H9 (cell line): ENCODE measurements around the gene MUC5B. TPM values are rescaled to one million over a fixed set of nuclear protein-coding genes. Genes with fewer than 3 reads are reported as not detected.
"Not testable (repeated sequence)": the region's sequence is repeated elsewhere in the genome, so short reads cannot be mapped to it uniquely, and the experiment has no call there.

Experiments used
- DNase-seq: peaks from one replicate; pipeline ENCODE4 v3.0.0-alpha.2; 2017
- H2AFZ ChIP-seq: one replicate; pipeline ENCODE4 v1.6.1; 2013; ENCODE audit warnings: mild to moderate bottlenecking, low read length, control low read depth, moderate library complexity
- H2AK5ac ChIP-seq: 2 replicates; pipeline ENCODE4 v1.6.1; 2013; ENCODE audit warnings: low read length, control low read depth, mixed read lengths; ENCODE audit not compliant: insufficient read length
- H2BK120ac ChIP-seq: one replicate; pipeline ENCODE4 v1.6.1; 2013; ENCODE audit warnings: low read depth, mild to moderate bottlenecking, low read length, control low read depth, inconsistent platforms; ENCODE audit not compliant: poor library complexity, severe bottlenecking
- H2BK12ac ChIP-seq: 2 replicates; pipeline ENCODE4 v1.6.1; 2013; ENCODE audit warnings: low read length, control low read depth, mixed read lengths, low read depth; ENCODE audit not compliant: insufficient read length
- H2BK15ac ChIP-seq: 2 replicates; pipeline ENCODE4 v1.6.1; 2013; ENCODE audit warnings: low read depth, low read length, control low read depth
- H2BK20ac ChIP-seq: one replicate; pipeline ENCODE4 v1.6.1; 2013; ENCODE audit warnings: low read depth, mild to moderate bottlenecking, low read length, control low read depth, inconsistent platforms; ENCODE audit not compliant: poor library complexity, severe bottlenecking
- H2BK5ac ChIP-seq: 2 replicates; pipeline ENCODE4 v1.6.1; 2013; ENCODE audit warnings: low read length, control low read depth, mixed read lengths; ENCODE audit not compliant: insufficient read length
- H3K14ac ChIP-seq: 2 replicates; pipeline ENCODE4 v1.6.1; 2013; ENCODE audit warnings: low read length, control low read depth; ENCODE audit not compliant: insufficient read depth
- H3K18ac ChIP-seq: 2 replicates; pipeline ENCODE4 v1.6.1; 2013; ENCODE audit warnings: low read depth, mild to moderate bottlenecking, mixed read lengths, low read length, control low read depth; ENCODE audit not compliant: insufficient read length
- H3K23ac ChIP-seq: 2 replicates; pipeline ENCODE4 v1.6.1; 2013; ENCODE audit warnings: low read length, control low read depth, mixed read lengths, low read depth; ENCODE audit not compliant: insufficient read length
- H3K23me2 ChIP-seq: 2 replicates; pipeline ENCODE4 v1.6.1; 2013; ENCODE audit warnings: low read depth, mild to moderate bottlenecking, mixed read lengths, low read length, control low read depth; ENCODE audit not compliant: insufficient read length, poor library complexity, severe bottlenecking
- H3K27ac ChIP-seq: 2 replicates; pipeline ENCODE4 v1.5.1; 2013; ENCODE audit warnings: low read length, control low read depth, mixed read lengths, low read depth; ENCODE audit not compliant: insufficient read length
- H3K27me3 ChIP-seq: 2 replicates; pipeline ENCODE4 v1.6.1; 2013; ENCODE audit warnings: low read length, control low read depth, inconsistent platforms; ENCODE audit not compliant: insufficient read depth
- H3K4ac ChIP-seq: 2 replicates; pipeline ENCODE4 v1.6.1; 2013; ENCODE audit warnings: low read depth, mild to moderate bottlenecking, control low read depth, inconsistent platforms, low read length, moderate library complexity
- H3K4me1 ChIP-seq: 2 replicates; pipeline ENCODE4 v1.6.1; 2013; ENCODE audit warnings: low read length, control low read depth, inconsistent platforms; ENCODE audit not compliant: insufficient read depth
- H3K4me2 ChIP-seq: 2 replicates; pipeline ENCODE4 v1.6.1; 2013; ENCODE audit warnings: low read length, control low read depth, mixed read lengths; ENCODE audit not compliant: insufficient read length, insufficient read depth
- H3K56ac ChIP-seq: 2 replicates; pipeline ENCODE4 v1.6.1; 2013; ENCODE audit warnings: low read depth, mild to moderate bottlenecking, mixed read lengths, low read length, control low read depth; ENCODE audit not compliant: insufficient read length
- H3K79me1 ChIP-seq: 2 replicates; pipeline ENCODE4 v1.6.1; 2013; ENCODE audit warnings: low read depth, mild to moderate bottlenecking, moderate library complexity, low read length, control low read depth, inconsistent platforms; ENCODE audit not compliant: insufficient read depth, poor library complexity, severe bottlenecking
- H3K79me2 ChIP-seq: 2 replicates; pipeline ENCODE4 v1.6.1; 2013; ENCODE audit warnings: low read length, control low read depth, inconsistent platforms; ENCODE audit not compliant: insufficient read depth
- H3K9ac ChIP-seq: 2 replicates; pipeline ENCODE4 v1.6.1; 2013; ENCODE audit warnings: low read length, control low read depth, mixed read lengths; ENCODE audit not compliant: insufficient read length; ENCODE audit errors: extremely low read depth
- H3K9me3 ChIP-seq: one replicate; pipeline ENCODE4 v1.6.1; 2013; ENCODE audit warnings: low read depth, low read length, inconsistent platforms; ENCODE audit not compliant: control insufficient read depth
- H3T11ph ChIP-seq: one replicate; pipeline ENCODE4 v1.6.1; 2013; ENCODE audit warnings: mild to moderate bottlenecking, low read length, control low read depth, inconsistent platforms
- H4K20me1 ChIP-seq: one replicate; pipeline ENCODE4 v1.6.1; 2013; ENCODE audit not compliant: control insufficient read depth, insufficient read length, insufficient read depth
- H4K5ac ChIP-seq: 2 replicates; pipeline ENCODE4 v1.6.1; 2013; ENCODE audit warnings: low read depth, mild to moderate bottlenecking, mixed read lengths, low read length, control low read depth; ENCODE audit not compliant: insufficient read length
- H4K8ac ChIP-seq: replicated peaks from 2 replicates; pipeline ENCODE4 v1.6.1; 2013; ENCODE audit warnings: low read length, control low read depth, mixed read lengths, low read depth; ENCODE audit not compliant: insufficient read length
- H4K91ac ChIP-seq: 2 replicates; pipeline ENCODE4 v1.6.1; 2013; ENCODE audit warnings: low read depth, mild to moderate bottlenecking, moderate library complexity, mixed read lengths, low read length, control low read depth; ENCODE audit not compliant: insufficient read length
- H3K27ac Mint-ChIP-seq, 3 experiments: 2 replicates in 2 of 3; 3 replicates in 1 of 3; pipeline ENCODE4 v1.8.0; 2020 to 2021; ENCODE audit warnings: mixed read lengths in 3 of 3, mild to moderate bottlenecking in 1 of 3, moderate library complexity in 1 of 3
- H3K27me3 Mint-ChIP-seq: 2 replicates; pipeline ENCODE4 v1.8.0; 2021; ENCODE audit warnings: low read depth, mild to moderate bottlenecking, moderate library complexity, mixed read lengths
- H3K36me3 Mint-ChIP-seq, 3 experiments: 2 replicates in 2 of 3; 3 replicates in 1 of 3; pipeline ENCODE4 v1.8.0; 2020 to 2021; ENCODE audit warnings: low read depth in 3 of 3, mixed read lengths in 3 of 3; ENCODE audit not compliant: insufficient read depth in 1 of 3
- H3K4me1 Mint-ChIP-seq, 2 experiments: 2 replicates each; pipeline ENCODE4 v1.8.0; 2020; ENCODE audit warnings: mixed read lengths in 2 of 2
- H3K4me3 Mint-ChIP-seq, 2 experiments: 2 replicates in 1 of 2; 3 replicates in 1 of 2; pipeline ENCODE4 v1.8.0; 2020 to 2021; ENCODE audit warnings: mild to moderate bottlenecking in 2 of 2, mixed read lengths in 2 of 2, moderate library complexity in 1 of 2
- H3K9me3 Mint-ChIP-seq, 2 experiments: 2 replicates in 1 of 2; 3 replicates in 1 of 2; pipeline ENCODE4 v1.8.0; 2020; ENCODE audit warnings: mild to moderate bottlenecking in 2 of 2, mixed read lengths in 2 of 2, moderate library complexity in 1 of 2
- WGBS: extraction: QIAGEN DNeasy Blood & Tissue Kit; methylation state at CpG from one replicate; pipeline ENCODE4 v1.1.7; 2013; ENCODE audit warnings: missing lambda C conversion rate, low lambda C conversion rate, mixed read lengths; ENCODE audit not compliant: insufficient read length; ENCODE audit errors: extremely low coverage; 5-methylcytosine and 5-hydroxymethylcytosine counted together
- total RNA-seq: library from RNA; stranded (reverse); gene quantifications from 2 replicates; pipeline ENCODE4 v1.2.1, GENCODE V29; 2021

MUC5B gene
- total RNA-seq, 1 experiment from 2014 or later: not detected

- H2BK120ac ChIP-seq, H2BK5ac ChIP-seq, H3K4me3 Mint-ChIP-seq, H3K9ac ChIP-seq, H3K79me2 ChIP-seq, H3K79me1 ChIP-seq, H3K4me2 ChIP-seq, H3K27ac Mint-ChIP-seq, H3T11ph ChIP-seq, H4K20me1 ChIP-seq, H3K18ac ChIP-seq, H2BK15ac ChIP-seq, H4K5ac ChIP-seq, DNase-seq, H2AK5ac ChIP-seq, H3K4me1 ChIP-seq, H4K8ac ChIP-seq, H2AFZ ChIP-seq, H3K23ac ChIP-seq, H4K91ac ChIP-seq, H3K27me3 ChIP-seq, H3K27ac ChIP-seq, H3K14ac ChIP-seq, H3K27me3 Mint-ChIP-seq, H3K23me2 ChIP-seq, H3K4ac ChIP-seq, H3K56ac ChIP-seq, H3K9me3 ChIP-seq, H2BK12ac ChIP-seq, H2BK20ac ChIP-seq: not testable (repeated sequence)
- peaks cover 19 to 23% of the 10 kb centered on the region in 2 experiments for H3K9me3 Mint-ChIP-seq
- H3K36me3 Mint-ChIP-seq: peaks cover 11 to 13% (median 12%) of the 10 kb centered on the region in 3 experiments
- no CpG with 5 or more reads among the region's 2 CpGs for WGBS
- peaks cover 5 to 16% of the 10 kb centered on the region in 2 experiments for H3K4me1 Mint-ChIP-seq
Observed at GRCh38 chr11:1266976-1267375, 44.1 kb downstream of the MUC5B start.
